SK-N-SH (cell line): ENCODE measurements around the gene YWHAE. TPM values are rescaled to one million over a fixed set of nuclear protein-coding genes. Genes with fewer than 3 reads are reported as not detected.

Experiments
- CTCF ChIA-PET: fragments of 300-600, 350-600 bp; formaldehyde crosslinking; extraction: SDS; loops from one replicate; lab custom pipeline; 2021; lab: Yijun Ruan, JAX
- POLR2A ChIA-PET: fragments of 350-600 bp; sonication (Branson Sonifier 250); formaldehyde crosslinking; extraction: SDS; loops from one replicate; lab custom pipeline; 2020; ENCODE audit warnings: antibody characterized with exemption, inconsistent platforms; lab: Yijun Ruan, JAX
- DNase-seq: peaks from one replicate; pipeline ENCODE4 v3.0.0; 2012
- H2AFZ ChIP-seq: fragments of 200-600 bp; sonication (generic); 2 replicates; pipeline ENCODE4 v1.8.1; 2016; ENCODE audit warnings: antibody characterized with exemption, mild to moderate bottlenecking, low read depth
- H3F3A ChIP-seq: fragments of 200-600 bp; sonication (generic); replicated peaks from 2 replicates; pipeline ENCODE3; 2016; ENCODE audit warnings: antibody characterized with exemption, mild to moderate bottlenecking; ENCODE audit not compliant: insufficient read depth
- H3K27ac ChIP-seq, 2 experiments: fragments of 200-500 bp in 1 of 2; fragments of 200-600 bp in 1 of 2; sonication (Bioruptor generic) in 1 of 2; sonication (generic), shearing (Covaris generic) in 1 of 2; 2 replicates each; pipeline versions ENCODE4 v1.5.1 to v1.6.1; 2014 to 2016; ENCODE audit warnings: low read depth in 2 of 2, inconsistent platforms in 1 of 2, low read length in 1 of 2, mild to moderate bottlenecking in 1 of 2, mixed read lengths in 1 of 2
- H3K27me3 ChIP-seq: fragments of 200-600 bp; sonication (generic), shearing (Covaris generic); 2 replicates; pipeline ENCODE4 v1.6.1; 2016; ENCODE audit warnings: mixed run types; ENCODE audit not compliant: insufficient read depth
- H3K36me3 ChIP-seq, 2 experiments: fragments of 200-500 bp in 1 of 2; fragments of 200-600 bp in 1 of 2; sonication (Bioruptor generic) in 1 of 2; sonication (generic) in 1 of 2; replicated peaks in 1 of 2; 2 replicates each; pipeline versions ENCODE3 to v1.5.1; 2014 to 2016; ENCODE audit warnings: low read length in 1 of 2, mild to moderate bottlenecking in 1 of 2; ENCODE audit not compliant: insufficient read depth in 2 of 2, control insufficient read depth in 1 of 2
- H3K4me1 ChIP-seq, 2 experiments: fragments of 200-500 bp in 1 of 2; fragments of 200-600 bp in 1 of 2; sonication (Bioruptor generic) in 1 of 2; sonication (generic), shearing (Covaris generic) in 1 of 2; 2 replicates each; pipeline versions ENCODE4 v1.5.1 to v1.6.1; 2014 to 2016; ENCODE audit warnings: low read depth in 1 of 2, low read length in 1 of 2, mixed run types in 1 of 2; ENCODE audit not compliant: insufficient read depth in 2 of 2, control insufficient read depth in 1 of 2
- H3K4me2 ChIP-seq: fragments of 200-600 bp; sonication (generic), shearing (Covaris generic); 2 replicates; pipeline ENCODE4 v1.6.1; 2017; ENCODE audit warnings: mixed run types
- H3K4me3 ChIP-seq, 2 experiments: fragments of 200-500 bp in 1 of 2; fragments of 200-600 bp in 1 of 2; sonication (Bioruptor generic) in 1 of 2; sonication (generic), shearing (Covaris generic) in 1 of 2; 2 replicates each; pipeline versions ENCODE4 v1.5.1 to v1.8.1; 2014 to 2016; ENCODE audit warnings: low read depth in 2 of 2, inconsistent platforms in 1 of 2, low read length in 1 of 2, mild to moderate bottlenecking in 1 of 2, mixed read lengths in 1 of 2, moderate library complexity in 1 of 2
- H3K79me2 ChIP-seq: fragments of 200-600 bp; sonication (generic); 2 replicates; pipeline ENCODE4 v1.8.1; 2017; ENCODE audit warnings: mild to moderate bottlenecking; ENCODE audit not compliant: insufficient read depth
- H3K9ac ChIP-seq: fragments of 200-600 bp; sonication (generic); 2 replicates; pipeline ENCODE4 v1.6.1; 2017; ENCODE audit warnings: mixed run types
- H3K9me2 ChIP-seq: fragments of 200-600 bp; sonication (generic); 2 replicates; pipeline ENCODE4 v1.6.1; 2017; ENCODE audit warnings: mixed run types
- H3K9me3 ChIP-seq: fragments of 200-600 bp; sonication (generic); 2 replicates; pipeline ENCODE4 v1.6.1; 2017; ENCODE audit warnings: mixed run types, mild to moderate bottlenecking, moderate library complexity
- H4K20me1 ChIP-seq: fragments of 200-600 bp; sonication (generic); 2 replicates; pipeline ENCODE4 v1.6.1; 2017; ENCODE audit warnings: mild to moderate bottlenecking, mixed run types; ENCODE audit not compliant: insufficient read depth
- FOXJ3 ChIP-seq: sonication (generic); formaldehyde crosslinking; IDR thresholded peaks from 2 replicates; pipeline ENCODE4 v1.5.1; 2020; ENCODE audit warnings: mild to moderate bottlenecking, missing genetic modification reagents
- GATA2 ChIP-seq: sonication (generic); formaldehyde crosslinking; IDR thresholded peaks from 2 replicates; pipeline ENCODE4 v1.5.0; 2020; ENCODE audit warnings: mild to moderate bottlenecking, missing genetic modification reagents
- USF2 ChIP-seq: fragments of 150-350 bp; IDR thresholded peaks from 2 replicates; pipeline ENCODE4 v1.6.1; 2017; ENCODE audit warnings: antibody characterized with exemption, low read length, low read depth, borderline replicate concordance
- WGBS: methylation state at CpG from one replicate; pipeline ENCODE4 v1.1.6; 2017; ENCODE audit warnings: low lambda C conversion rate; 5-methylcytosine and 5-hydroxymethylcytosine counted together
- polyA plus RNA-seq, 3 experiments: library from polyadenylated mRNA; depleted of rRNA; stranded (reverse); fragments of >200 nt; gene quantifications; 2 replicates each; pipeline ENCODE4 v1.2.3, GENCODE V29; 2012
- TF ChIP-seq, protein P1 (sequence below): IDR thresholded peaks from 2 replicates; pipeline ENCODE4; 2012
- TF ChIP-seq, protein P2 (sequence below): fragments of 200-600 bp; sonication (generic); IDR thresholded peaks from 2 replicates; pipeline ENCODE4 v1.6.1; 2017; ENCODE audit warnings: antibody characterized with exemption, mild to moderate bottlenecking, moderate library complexity

Gene YWHAE
- polyA plus RNA-seq, 1 of the 3 experiments (the other 2 are of a cell fraction): 1,023 TPM

DNA sequence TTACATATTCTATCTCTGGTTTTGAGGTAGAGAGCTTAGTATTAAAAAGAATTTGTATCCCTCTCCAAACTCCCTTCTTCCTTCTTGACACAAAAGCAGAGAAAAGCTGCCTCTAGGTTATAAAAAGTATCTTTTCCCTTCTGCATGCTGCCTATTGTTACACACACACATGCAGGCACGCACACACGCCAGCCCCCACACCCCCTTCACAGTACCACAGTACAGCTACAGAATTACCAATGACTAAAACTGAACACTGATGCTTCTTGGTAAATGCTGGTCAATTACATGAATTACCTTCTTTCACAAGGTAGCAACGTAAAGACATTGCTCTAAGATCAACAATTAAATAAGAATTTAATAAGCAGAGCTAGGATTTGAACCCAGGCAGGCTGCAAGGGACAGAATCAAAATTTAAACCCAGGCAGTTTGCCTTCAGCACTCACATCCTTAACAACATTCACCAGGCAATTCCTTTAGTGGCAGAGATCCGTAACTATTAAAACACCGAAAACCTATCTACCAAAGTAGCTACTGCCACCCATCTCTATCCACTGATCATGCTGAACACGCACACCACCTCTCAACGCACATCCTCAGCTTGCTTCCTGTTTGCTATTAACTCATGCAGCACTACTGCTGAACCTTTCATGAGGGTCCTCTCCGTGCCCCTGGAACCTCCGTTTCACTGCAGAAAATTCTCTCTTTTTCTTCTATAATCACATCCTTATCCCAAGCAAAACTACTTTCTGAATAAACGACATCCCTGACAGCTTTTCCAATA lies 37.8 kb downstream of the YWHAE start:
- peaks cover 99% of the 10 kb centered on the region for H3K79me2 ChIP-seq
- H3K9ac ChIP-seq: no peak overlapping the region
- POLR2A ChIA-PET: interaction anchor here (0.6 kb wide), 1 partner anchor 85 kb away, joined by 3 read pairs; no protein-coding TSS in a partner anchor
- 80% methylated on average over 10 of the region's 10 CpGs for whole genome bisulfite sequencing
- no peak overlapping the region for H2AFZ ChIP-seq
- peaks cover 98% of the 10 kb centered on the region for H4K20me1 ChIP-seq
- no peak for TF ChIP-seq GATA2 (CRISPR knock-in tag)
- TF ChIP-seq USF2: no peak
- TF ChIP-seq, protein P1, sequence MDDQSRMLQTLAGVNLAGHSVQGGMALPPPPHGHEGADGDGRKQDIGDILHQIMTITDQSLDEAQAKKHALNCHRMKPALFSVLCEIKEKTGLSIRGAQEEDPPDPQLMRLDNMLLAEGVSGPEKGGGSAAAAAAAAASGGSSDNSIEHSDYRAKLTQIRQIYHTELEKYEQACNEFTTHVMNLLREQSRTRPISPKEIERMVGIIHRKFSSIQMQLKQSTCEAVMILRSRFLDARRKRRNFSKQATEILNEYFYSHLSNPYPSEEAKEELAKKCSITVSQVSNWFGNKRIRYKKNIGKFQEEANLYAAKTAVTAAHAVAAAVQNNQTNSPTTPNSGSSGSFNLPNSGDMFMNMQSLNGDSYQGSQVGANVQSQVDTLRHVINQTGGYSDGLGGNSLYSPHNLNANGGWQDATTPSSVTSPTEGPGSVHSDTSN: no peak
- H3K9me2 ChIP-seq: no peaks in the 10 kb centered on the region
- H3K27ac ChIP-seq: peak overlapping the region in 1 of 2 experiments; percentile 11; a peak in 1 of 4 replicates
- H3K4me3 ChIP-seq: no peak overlapping the region
- H3K9me3 ChIP-seq: no peaks in the 10 kb centered on the region
- peaks cover 26 to 59% of the 10 kb centered on the region in 2 experiments for H3K36me3 ChIP-seq
- H3K27me3 ChIP-seq: no peaks in the 10 kb centered on the region
- no peak for DNase-seq
- CTCF ChIA-PET: interaction anchor here (0.9 to 3.2 kb wide), 8 partner anchors 9 to 264 kb away, joined by 3 to 15 read pairs (median 4); partner anchors contain the start of gene INPP5K
- H3K4me1 ChIP-seq: peaks cover 2 to 25% of the 10 kb centered on the region in 2 experiments; a peak in 2 of 4 replicates
- H3K4me2 ChIP-seq: no peak overlapping the region
- H3F3A ChIP-seq: peaks cover 61% of the 10 kb centered on the region

- no peaks in the 10 kb centered on the region for H3K9me2 ChIP-seq
- ChIA-PET CTCF (interaction anchor here (1.0 to 3.2 kb wide), 4 partner anchors 9 to 155 kb away, joined by 3 to 15 read pairs (median 5); partner anchors contain the start of gene INPP5K), POLR2A (no interaction called here)
- H4K20me1 ChIP-seq: peaks cover 95% of the 10 kb centered on the region
- no peak for DNase-seq
- H3K36me3 ChIP-seq: peaks cover 26 to 66% of the 10 kb centered on the region in 2 experiments
- H3K9ac ChIP-seq: no peak overlapping the region
- no peak overlapping the region for H2AFZ ChIP-seq
- H3K4me2 ChIP-seq: no peak overlapping the region
- H3F3A ChIP-seq: peaks cover 52% of the 10 kb centered on the region
- H3K27ac ChIP-seq: peak overlapping the region in 1 of 2 experiments; percentile 38; a peak in 1 of 4 replicates
- H3K4me1 ChIP-seq: peaks cover 2 to 22% of the 10 kb centered on the region in 2 experiments; a peak in 2 of 4 replicates
- no peaks in the 10 kb centered on the region for H3K9me3 ChIP-seq
- peaks cover 99% of the 10 kb centered on the region for H3K79me2 ChIP-seq
- no peak overlapping the region for H3K4me3 ChIP-seq
- WGBS: 93% methylated on average over 12 of the region's 12 CpGs
- TF ChIP-seq FOXJ3 (CRISPR knock-in tag): no peak
- TF ChIP-seq, protein P2, sequence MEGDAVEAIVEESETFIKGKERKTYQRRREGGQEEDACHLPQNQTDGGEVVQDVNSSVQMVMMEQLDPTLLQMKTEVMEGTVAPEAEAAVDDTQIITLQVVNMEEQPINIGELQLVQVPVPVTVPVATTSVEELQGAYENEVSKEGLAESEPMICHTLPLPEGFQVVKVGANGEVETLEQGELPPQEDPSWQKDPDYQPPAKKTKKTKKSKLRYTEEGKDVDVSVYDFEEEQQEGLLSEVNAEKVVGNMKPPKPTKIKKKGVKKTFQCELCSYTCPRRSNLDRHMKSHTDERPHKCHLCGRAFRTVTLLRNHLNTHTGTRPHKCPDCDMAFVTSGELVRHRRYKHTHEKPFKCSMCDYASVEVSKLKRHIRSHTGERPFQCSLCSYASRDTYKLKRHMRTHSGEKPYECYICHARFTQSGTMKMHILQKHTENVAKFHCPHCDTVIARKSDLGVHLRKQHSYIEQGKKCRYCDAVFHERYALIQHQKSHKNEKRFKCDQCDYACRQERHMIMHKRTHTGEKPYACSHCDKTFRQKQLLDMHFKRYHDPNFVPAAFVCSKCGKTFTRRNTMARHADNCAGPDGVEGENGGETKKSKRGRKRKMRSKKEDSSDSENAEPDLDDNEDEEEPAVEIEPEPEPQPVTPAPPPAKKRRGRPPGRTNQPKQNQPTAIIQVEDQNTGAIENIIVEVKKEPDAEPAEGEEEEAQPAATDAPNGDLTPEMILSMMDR: peak; percentile 17; the same call in 1 of the 2 replicates
- TF ChIP-seq, protein P1: no peak
- TF ChIP-seq, all 33 proteins: peak for 1
- H3K27me3 ChIP-seq: no peaks in the 10 kb centered on the region
These were observed 39.0 kb downstream of the YWHAE start for GRCh38 chr17:1360975-1361374.
